Kidney (tissue), 14 donors: Measurements from ENCODE around the gene WTAP. TPM values are rescaled to one million over a fixed set of nuclear protein-coding genes. Genes with fewer than 3 reads are reported as not detected.
A peak's percentile ranks its signal among the peaks of the same experiment; 100 is the strongest.

Experiments used
- DNase-seq, 5 donors: peaks; one replicate each; pipeline ENCODE4 v3.0.0-alpha.2; 2013 to 2020
- FAIRE-seq: peaks from 2 replicates; lab custom pipeline; 2012; peaks lifted over from hg19 to GRCh38; lab: Jason Lieb, UNC
- H3K27ac ChIP-seq, 2 donors: one replicate each; pipeline ENCODE4 v1.7.0; 2013; ENCODE audit warnings: low read depth in 2 of 2, low read length in 2 of 2, inconsistent platforms in 1 of 2
- H3K27me3 ChIP-seq: one replicate; pipeline ENCODE4 v1.7.1; 2013; ENCODE audit warnings: low read length, inconsistent platforms; ENCODE audit not compliant: control insufficient read depth, insufficient read depth
- H3K36me3 ChIP-seq, 3 donors: one replicate each; pipeline versions ENCODE4 v1.7.0 to v1.7.1; 2013; ENCODE audit warnings: low read length in 3 of 3, control low read depth in 1 of 3, inconsistent platforms in 1 of 3; ENCODE audit not compliant: insufficient read depth in 3 of 3, control insufficient read depth in 2 of 3
- H3K4me1 ChIP-seq, 3 donors: one replicate each; pipeline versions ENCODE4 v1.7.0 to v1.7.1; 2013; ENCODE audit warnings: low read length in 3 of 3, inconsistent platforms in 1 of 3, low read depth in 1 of 3; ENCODE audit not compliant: control insufficient read depth in 2 of 3, insufficient read depth in 2 of 3
- H3K4me3 ChIP-seq, 3 donors: one replicate each; pipeline versions ENCODE4 v1.7.0 to v1.8.1; 2013; ENCODE audit warnings: low read length in 3 of 3, control low read depth in 1 of 3, inconsistent platforms in 1 of 3
- H3K9ac ChIP-seq, 3 donors: one replicate each; pipeline versions ENCODE4 v1.7.0 to v1.7.1; 2013; ENCODE audit warnings: low read length in 3 of 3, control low read depth in 1 of 3, inconsistent platforms in 1 of 3
- H3K9me3 ChIP-seq, 3 donors: one replicate each; pipeline versions ENCODE4 v1.7.0 to v1.7.1; 2013; ENCODE audit warnings: low read length in 3 of 3, control low read depth in 1 of 3, inconsistent platforms in 1 of 3; ENCODE audit not compliant: control insufficient read depth in 2 of 3, insufficient read depth in 1 of 3
- intact Hi-C: fragments of 100-400 bp; cut with DNase I; formaldehyde crosslinking; loops from one replicate; pipeline ENCODE4 v1.11.1; 2022
- polyA plus RNA-seq: library from polyadenylated mRNA; stranded (reverse); fragments of 350-450 nt; fragmentation: Illumina TruSeq; extraction: RNeasy Lipid Tissue Mini Kit (QIAGEN cat#74804); gene quantifications from one replicate; pipeline ENCODE4 v1.2.3, GENCODE V29; 2014; ENCODE audit warnings: low read depth, low replicate concordance; ENCODE audit not compliant: insufficient read depth
- total RNA-seq: library from RNA; stranded (reverse); fragmentation: NEBNext Ultra II Directional; extraction: Animal tissue kit (Norgen Biotek cat#: 25700); gene quantifications from one replicate; pipeline ENCODE4 v1.2.1, GENCODE V29; 2021
- TF ChIP-seq, protein P1 (sequence below): IDR thresholded peaks from 3 replicates; pipeline ENCODE4 v1.5.1; 2012; ENCODE audit warnings: mild to moderate bottlenecking, moderate library complexity, borderline replicate concordance; ENCODE audit not compliant: insufficient read depth; ENCODE audit errors: extremely low read depth
- donor health status: control.
- donor health status: control.
- donor health status: control.
- donor health status: control.
- donor health status: control.
- donor health status: DM: yes; HTN: yes; CAD: no.
- donor health status: Normal renal cell carcinoma (clear cell type).

The WTAP gene
- total and polyA plus RNA-seq, 2 donors from 2014 or later: 63.5 to 108 TPM

- Histone ChIP-seq H3K4me1 (peaks cover 0 to 15% (median 3%) of the 10 kb centered on the region in 3 donors), H3K36me3 (peaks cover 0 to 15% (median 10%) of the 10 kb centered on the region in 3 donors), H3K27ac (peak overlapping the region; percentile 98 to 99), H3K4me3 (peak overlapping the region; percentile 72 to 98 (median 83)), H3K27me3 (no peaks in the 10 kb centered on the region), H3K9me3 (no peaks in the 10 kb centered on the region), H3K9ac (peak overlapping the region; percentile 47 to 95 (median 78))
- TF ChIP-seq, protein P1, sequence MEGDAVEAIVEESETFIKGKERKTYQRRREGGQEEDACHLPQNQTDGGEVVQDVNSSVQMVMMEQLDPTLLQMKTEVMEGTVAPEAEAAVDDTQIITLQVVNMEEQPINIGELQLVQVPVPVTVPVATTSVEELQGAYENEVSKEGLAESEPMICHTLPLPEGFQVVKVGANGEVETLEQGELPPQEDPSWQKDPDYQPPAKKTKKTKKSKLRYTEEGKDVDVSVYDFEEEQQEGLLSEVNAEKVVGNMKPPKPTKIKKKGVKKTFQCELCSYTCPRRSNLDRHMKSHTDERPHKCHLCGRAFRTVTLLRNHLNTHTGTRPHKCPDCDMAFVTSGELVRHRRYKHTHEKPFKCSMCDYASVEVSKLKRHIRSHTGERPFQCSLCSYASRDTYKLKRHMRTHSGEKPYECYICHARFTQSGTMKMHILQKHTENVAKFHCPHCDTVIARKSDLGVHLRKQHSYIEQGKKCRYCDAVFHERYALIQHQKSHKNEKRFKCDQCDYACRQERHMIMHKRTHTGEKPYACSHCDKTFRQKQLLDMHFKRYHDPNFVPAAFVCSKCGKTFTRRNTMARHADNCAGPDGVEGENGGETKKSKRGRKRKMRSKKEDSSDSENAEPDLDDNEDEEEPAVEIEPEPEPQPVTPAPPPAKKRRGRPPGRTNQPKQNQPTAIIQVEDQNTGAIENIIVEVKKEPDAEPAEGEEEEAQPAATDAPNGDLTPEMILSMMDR: no peak
- DNase-seq (peak in 2 of 5 donors; percentile 61 to 78), FAIRE-seq (no peak)
- intact Hi-C loops: no loop called here
Observed at GRCh38 chr6:159761129-159761872, 34.0 kb downstream of the WTAP start.

- Histone ChIP-seq H3K4me1 (peaks cover 0 to 15% (median 3%) of the 10 kb centered on the region in 3 donors), H3K36me3 (peaks cover 3 to 16% (median 14%) of the 10 kb centered on the region in 3 donors), H3K4me3 (peak within 1 kb of the TSS; percentile 83 to 98 (median 84)), H3K9me3 (no peaks in the 10 kb centered on the region), H3K27ac (peak within 1 kb of the TSS; percentile 98 to 99), H3K9ac (peak within 1 kb of the TSS; percentile 71 to 95 (median 90)), H3K27me3 (no peaks in the 10 kb centered on the region)
- peak; percentile 95 to 98 (median 97) for DNase-seq
- intact Hi-C loops: no loop called here
- TF ChIP-seq, protein P1: no peak
- no peak for FAIRE-seq
Observed at GRCh38 chr6:159761873-159762680, 34.8 kb downstream of the WTAP start, which contains the start of gene ACAT2. Gene ACAT2, plus strand, starts transcription at chr6:159762045. Its CDS starts 43 bp downstream, at chr6:159762088.

GRCh38 chr6:159762681-159763293 lies 35.5 kb downstream of the WTAP start:
- Histone ChIP-seq H3K9me3 (no peaks in the 10 kb centered on the region), H3K4me3 (peak overlapping the region; percentile 76 to 98 (median 84)), H3K4me1 (peaks cover 0 to 15% (median 3%) of the 10 kb centered on the region in 3 donors), H3K36me3 (peaks cover 4 to 20% (median 19%) of the 10 kb centered on the region in 3 donors), H3K9ac (peak overlapping the region; percentile 71 to 94 (median 90)), H3K27me3 (no peaks in the 10 kb centered on the region), H3K27ac (peak overlapping the region; percentile 98 to 99)
- TF ChIP-seq, protein P1: no peak
- FAIRE-seq: no peak
- DNase-seq: peak in 1 of 5 donors; percentile 6
- intact Hi-C loops: no loop called here
